HG03139 (cell line): ENCODE data around the gene MFF.
"Not testable (repeated sequence)": the region's sequence is repeated elsewhere in the genome, so short reads cannot be mapped to it uniquely, and the experiment has no call there.

ENCODE experiments used
- ATAC-seq: cut with Tn5 transposase; IDR thresholded peaks from one replicate; pipeline ENCODE4 v1.9.1; 2021; ENCODE audit not compliant: unreplicated experiment

Gene MFF

GRCh38 chr2:227376656-227377396 is 51.8 kb downstream of the MFF start:
- ATAC-seq: no peak

GRCh38 chr2:227377467-227378351 is 52.7 kb downstream of the MFF start:
- ATAC-seq: no peak

- no peak for ATAC-seq
Measured at GRCh38 chr2:227378371-227378782, 53.3 kb downstream of the MFF start.

DNA sequence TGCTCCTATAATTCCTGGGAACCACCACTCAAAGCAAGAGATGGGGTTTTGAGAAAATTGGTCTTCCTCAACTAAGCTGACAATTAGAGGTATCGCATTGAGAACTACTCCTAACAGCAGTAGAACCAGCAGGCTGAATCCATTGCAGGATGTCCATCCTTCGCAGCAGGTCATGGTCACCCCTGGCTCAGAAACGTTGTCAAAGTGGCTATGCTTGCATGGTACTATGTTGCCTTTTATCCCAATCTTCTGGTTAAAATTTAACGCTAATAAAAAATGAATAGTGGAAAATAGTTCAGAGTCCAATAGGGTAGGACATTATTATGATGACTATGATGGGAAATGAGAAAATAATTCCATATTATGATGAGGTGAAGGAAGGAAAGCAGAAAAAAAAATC is 54.0 kb downstream of the MFF start, which contains the start of gene TM4SF20:
Gene TM4SF20 (minus strand): TSS at position 212 of the 400 bp plus-strand sequence. CDS start 38 bp downstream, at position 174.
- ATAC-seq: no peak

- ATAC-seq: not testable (repeated sequence)
Measured at GRCh38 chr2:227382241-227382835, 57.3 kb downstream of the MFF start.

- ATAC-seq: no peak
Measured at GRCh38 chr2:227383686-227384085, 58.6 kb downstream of the MFF start.

DNA sequence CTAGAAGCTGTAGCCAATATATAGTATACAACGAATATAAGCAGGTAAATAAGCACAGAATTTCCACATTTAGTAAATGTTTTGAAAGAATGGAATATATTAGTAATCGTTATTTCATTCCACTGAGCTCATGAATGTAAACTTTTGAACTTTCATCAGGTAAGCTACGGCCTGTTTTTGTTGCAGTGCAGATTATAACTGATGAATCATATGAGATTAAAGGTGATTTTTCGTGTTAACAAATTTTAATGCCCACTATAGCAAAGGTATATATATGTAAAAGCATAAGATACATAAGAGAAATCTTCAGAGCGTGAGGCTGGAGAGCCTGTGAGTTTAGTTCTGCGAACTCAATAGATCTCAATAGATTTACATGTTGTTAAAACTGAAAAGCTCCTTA is 61.6 kb downstream of the MFF start:
- ATAC-seq: no peak

DNA sequence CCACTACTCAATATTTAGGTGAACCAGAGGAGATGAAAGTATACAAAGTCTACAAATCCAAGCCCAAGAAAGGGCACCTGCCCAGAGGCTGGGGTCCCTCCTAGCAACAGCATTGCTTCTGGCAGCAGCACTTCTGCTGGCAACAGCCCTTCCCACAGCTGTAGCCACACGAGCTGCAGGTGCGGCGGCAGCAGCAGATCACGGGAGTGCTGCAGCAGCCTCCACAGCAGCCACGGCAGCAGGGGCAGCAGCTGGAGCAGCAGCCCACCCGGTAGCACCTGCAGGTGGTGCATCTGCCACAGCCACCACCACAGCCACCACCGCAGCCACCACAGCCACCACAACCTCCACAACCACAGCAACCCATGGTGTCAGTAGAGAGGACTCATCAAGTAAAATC is 62.5 kb downstream of the MFF start, which contains the start of gene SCYGR1:
Gene SCYGR1 (minus strand): TSS at position 367 of the 400 bp plus-strand sequence. CDS start 0 bp downstream, at position 367.
- ATAC-seq: not testable (repeated sequence)

DNA sequence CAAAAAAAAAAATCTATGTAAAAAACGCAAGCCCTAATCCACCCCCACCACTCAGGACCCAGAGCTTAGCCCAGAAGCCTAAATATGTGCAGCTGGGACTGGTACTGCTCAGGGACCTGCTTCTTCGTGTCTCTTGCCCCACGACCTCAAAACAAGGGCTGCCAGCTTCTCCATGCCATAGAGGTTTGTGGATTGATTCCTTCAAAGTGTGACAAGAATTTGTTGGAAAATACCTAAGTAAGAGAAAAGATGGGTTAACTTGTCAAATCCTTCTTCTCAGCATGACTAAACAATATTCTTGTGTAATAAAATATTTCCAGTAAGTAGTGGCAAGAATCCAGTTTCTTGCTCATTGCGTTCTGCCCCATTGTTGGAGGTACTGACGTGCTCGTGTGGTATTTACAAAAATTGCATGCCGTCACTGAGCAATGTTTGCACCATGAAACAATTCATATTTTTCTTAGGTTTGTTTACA is 63.5 kb downstream of the MFF start:
- ATAC-seq: no peak

DNA sequence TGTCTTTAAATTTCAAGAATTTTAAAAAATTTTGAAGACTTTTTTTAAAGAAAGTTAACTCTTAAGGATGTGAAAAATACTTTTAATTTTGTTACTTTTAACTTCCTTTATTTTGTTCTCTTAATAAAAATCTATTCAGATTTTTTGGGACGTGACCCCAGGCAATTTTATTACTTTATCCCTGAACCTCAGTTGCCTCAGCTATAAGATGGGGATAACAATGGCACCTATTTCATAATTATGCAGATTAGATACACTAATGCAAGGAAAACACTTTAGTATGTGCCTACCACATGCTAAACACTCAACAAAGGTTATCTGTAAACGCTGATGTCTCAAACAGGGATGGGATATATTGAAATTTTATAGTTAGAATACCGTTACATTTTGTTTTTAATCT is 64.2 kb downstream of the MFF start:
- no peak for ATAC-seq

GRCh38 chr2:227389661-227390060 is 64.6 kb downstream of the MFF start:
- ATAC-seq: no peak

- ATAC-seq: no peak
Measured at GRCh38 chr2:227390468-227391256, 65.6 kb downstream of the MFF start.

DNA sequence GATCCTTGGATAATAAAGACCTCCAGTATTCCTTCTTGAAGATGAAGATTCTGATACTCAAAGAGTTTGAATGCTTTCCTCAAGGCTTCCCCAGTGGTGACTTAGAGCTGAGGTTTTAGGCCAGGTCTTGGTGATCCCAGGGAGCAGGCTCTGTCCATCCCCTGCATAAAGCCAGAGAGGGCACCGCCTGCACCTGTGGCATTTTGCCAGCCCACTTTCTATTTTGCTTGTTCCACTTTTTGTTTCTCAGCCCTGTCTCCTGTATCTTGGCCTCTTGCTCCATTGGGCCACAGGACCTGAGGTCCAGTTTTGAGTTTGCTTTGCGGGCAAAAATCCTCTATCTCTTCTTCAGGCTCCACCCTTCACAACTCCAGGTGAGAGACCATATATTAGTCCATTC is 69.3 kb downstream of the MFF start:
- ATAC-seq: no peak

DNA sequence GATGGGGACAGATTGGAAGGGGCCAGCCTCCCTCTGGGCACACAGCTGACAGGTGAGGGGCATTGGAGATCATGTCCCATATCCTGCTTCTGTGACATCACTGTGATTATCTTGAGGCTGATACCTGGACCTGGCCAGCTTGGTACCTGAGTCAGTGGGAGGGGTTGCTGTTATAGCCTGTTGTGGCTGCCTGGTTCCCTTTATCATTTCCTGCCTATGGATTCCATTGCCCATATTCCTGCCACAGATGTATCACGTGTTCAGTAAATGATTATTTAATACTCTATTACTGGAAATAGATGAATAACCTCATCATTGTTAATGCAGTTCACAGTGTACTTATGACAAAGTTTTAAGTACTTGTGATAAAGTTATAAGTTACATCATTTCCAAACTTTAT is 70.5 kb downstream of the MFF start:
- ATAC-seq: no peak

DNA sequence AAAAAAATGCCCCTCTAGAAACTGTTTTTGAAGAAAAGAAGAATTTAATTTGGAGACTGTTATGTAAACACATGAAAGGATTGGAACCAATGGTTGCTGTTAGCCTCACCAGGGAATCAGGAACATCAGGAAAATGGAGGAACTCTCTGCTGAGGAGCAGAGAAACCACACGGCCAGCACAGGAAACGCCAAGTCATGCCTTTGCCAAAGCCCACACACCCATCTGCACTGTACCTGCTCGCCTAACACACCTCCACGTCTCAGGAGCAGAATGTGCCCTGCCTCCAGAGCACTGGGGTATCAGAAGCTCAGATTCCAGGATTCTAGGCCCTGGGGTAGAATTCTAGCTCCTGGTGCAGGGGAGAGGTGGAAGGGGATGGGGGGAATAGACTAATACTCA is 72.5 kb downstream of the MFF start:
- ATAC-seq: no peak

GRCh38 chr2:227398684-227399670 is 73.9 kb downstream of the MFF start:
- no peak for ATAC-seq

GRCh38 chr2:227401550-227401949 is 76.5 kb downstream of the MFF start:
- ATAC-seq: no peak

DNA sequence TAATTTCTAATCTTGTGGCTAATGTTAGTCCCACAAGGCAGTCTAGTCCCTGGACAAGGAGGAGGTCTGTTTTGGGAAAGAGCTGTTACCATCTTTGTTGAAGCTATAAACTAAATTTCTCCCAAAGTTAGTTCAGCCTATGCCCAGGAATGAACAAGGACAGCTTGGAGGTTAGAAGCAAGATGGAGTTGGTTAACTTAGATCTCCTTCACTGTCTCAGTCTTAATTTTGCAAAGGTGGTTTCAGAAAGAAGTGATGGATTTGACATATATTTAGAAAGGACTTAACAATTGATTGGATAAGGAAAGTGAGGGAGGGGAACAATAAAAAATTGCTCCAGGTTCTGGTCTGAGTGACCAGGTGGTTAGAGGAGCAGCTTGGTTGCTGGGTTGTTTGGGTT is 77.3 kb downstream of the MFF start:
- ATAC-seq: no peak

DNA sequence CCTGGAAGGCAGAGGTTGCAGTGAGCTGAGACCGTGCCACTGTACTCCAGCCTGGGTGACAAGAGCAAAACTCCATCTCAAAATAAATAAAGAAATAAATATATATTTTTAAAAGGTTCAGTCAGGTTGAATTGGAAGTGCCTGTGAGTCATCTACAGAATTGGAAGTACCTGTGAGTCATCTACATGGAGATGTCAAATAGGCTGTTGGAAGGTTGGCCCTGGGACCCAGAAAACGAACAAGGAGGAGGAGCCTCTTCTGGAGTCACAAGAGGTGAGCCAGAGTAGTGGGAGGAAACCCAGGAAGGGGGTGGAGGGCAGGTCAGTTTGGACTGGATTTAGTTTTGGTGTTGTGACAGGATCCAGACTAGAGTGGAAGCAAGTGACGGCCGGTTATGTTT is 77.9 kb downstream of the MFF start:
- ATAC-seq: no peak
